SH-SY5Y (cell line): ENCODE results near the gene CATSPER3.

Source experiments
- GATA2 ChIP-seq: IDR thresholded peaks from 2 replicates; pipeline ENCODE4 v1.6.1; 2011; ENCODE audit warnings: mild to moderate bottlenecking, low read depth, low read length
- GATA3 ChIP-seq: IDR thresholded peaks from 2 replicates; pipeline ENCODE4 v1.6.1; 2011; ENCODE audit warnings: low read depth, mild to moderate bottlenecking, low read length, moderate library complexity

- no peak for TF ChIP-seq GATA3
- TF ChIP-seq GATA2 = no peak
Measured at GRCh38 chr5:135018457-135018856, 50.8 kb downstream of the CATSPER3 start.
